Activated naive CD8-positive, alpha-beta T cell treated with anti-CD3 and anti-CD28 coated beads, Interleukin-2, amount 10 ng/mL, durations not matched to agents 7 days and 5 days (primary cell): ENCODE measurements around the gene NWD2. TPM values are rescaled to one million over a fixed set of nuclear protein-coding genes. Genes with fewer than 3 reads are reported as not detected.

Experiments used
- ATAC-seq: fragments of 150-1000 bp; cut with Tn5 transposase; one replicate; pipeline ENCODE4 v1.10.0; 2021; ENCODE audit warnings: low read depth, moderate library complexity
- POLR2A ChIA-PET: fragments of 350-600 bp; sonication (Branson Sonifier 250); formaldehyde crosslinking; loops from one replicate; lab custom pipeline; 2021; ENCODE audit warnings: antibody characterized with exemption; lab: Charles Lee
- DNase-seq: peaks from one replicate; pipeline ENCODE4 v3.0.0; 2021
- H3K27ac Mint-ChIP-seq: one replicate; pipeline ENCODE4 v1.8.0; 2022; ENCODE audit warnings: mild to moderate bottlenecking, mixed read lengths
- H3K27me3 Mint-ChIP-seq: one replicate; pipeline ENCODE4 v1.8.0; 2022; ENCODE audit warnings: mild to moderate bottlenecking, moderate library complexity, mixed read lengths
- H3K36me3 Mint-ChIP-seq: one replicate; pipeline ENCODE4 v1.8.0; 2021; ENCODE audit warnings: mild to moderate bottlenecking, mixed read lengths
- H3K4me1 Mint-ChIP-seq: one replicate; pipeline ENCODE4 v1.8.0; 2021; ENCODE audit warnings: mixed read lengths
- H3K4me3 Mint-ChIP-seq: one replicate; pipeline ENCODE4 v1.8.0; 2022; ENCODE audit warnings: mild to moderate bottlenecking, moderate library complexity, mixed read lengths
- H3K9me3 Mint-ChIP-seq: one replicate; pipeline ENCODE4 v1.8.0; 2021; ENCODE audit warnings: mixed read lengths
- total RNA-seq, 2 experiments: library from RNA; stranded (reverse); gene quantifications; one replicate each; pipeline ENCODE4 v1.2.3, GENCODE V29; 2021

NWD2 gene
- total RNA-seq, 2 experiments from 2014 or later, result not detected

DNA sequence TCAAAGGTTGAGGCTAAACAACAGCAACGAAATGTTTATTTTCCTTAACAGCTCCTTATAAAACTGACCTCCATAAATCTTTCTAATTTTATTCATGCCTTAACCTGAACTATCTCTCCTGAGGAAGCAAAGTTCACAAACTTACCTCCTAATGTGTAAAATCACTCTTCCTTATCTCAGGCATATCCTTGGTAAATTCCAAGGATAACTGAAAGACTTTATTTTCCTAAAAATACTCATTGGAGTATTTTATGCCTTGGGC, 197.4 kb downstream of the NWD2 start:
- Mint-ChIP-seq H3K4me1 (no peaks in the 10 kb centered on the region), H3K27ac (no peak overlapping the region), H3K27me3 (peaks cover 6% of the 10 kb centered on the region), H3K36me3 (no peaks in the 10 kb centered on the region), H3K9me3 (no peaks in the 10 kb centered on the region), H3K4me3 (no peak overlapping the region)
- ATAC-seq, result no peak
- POLR2A ChIA-PET, result no interaction called here
- DNase-seq, result no peak

DNA sequence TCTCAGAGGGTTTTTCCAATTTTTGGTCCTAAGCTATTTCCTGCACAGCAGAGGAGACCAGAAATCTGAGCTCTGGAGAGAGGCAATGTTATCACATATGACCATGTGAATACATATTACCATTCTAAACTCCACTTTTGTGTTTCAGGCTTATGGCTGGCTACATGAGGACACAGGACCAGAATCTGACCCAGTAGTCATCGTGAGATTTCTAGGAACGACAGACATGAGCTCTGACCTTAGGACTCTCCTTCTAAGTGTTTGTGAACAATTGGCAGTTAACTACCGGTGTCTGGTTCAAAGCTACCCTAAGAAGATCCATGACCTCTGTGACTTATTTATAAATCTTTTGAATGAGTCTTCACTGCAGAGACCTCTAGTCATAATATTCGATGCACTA, 198.6 kb downstream of the NWD2 start:
- H3K4me1 Mint-ChIP-seq, result no peaks in the 10 kb centered on the region

DNA sequence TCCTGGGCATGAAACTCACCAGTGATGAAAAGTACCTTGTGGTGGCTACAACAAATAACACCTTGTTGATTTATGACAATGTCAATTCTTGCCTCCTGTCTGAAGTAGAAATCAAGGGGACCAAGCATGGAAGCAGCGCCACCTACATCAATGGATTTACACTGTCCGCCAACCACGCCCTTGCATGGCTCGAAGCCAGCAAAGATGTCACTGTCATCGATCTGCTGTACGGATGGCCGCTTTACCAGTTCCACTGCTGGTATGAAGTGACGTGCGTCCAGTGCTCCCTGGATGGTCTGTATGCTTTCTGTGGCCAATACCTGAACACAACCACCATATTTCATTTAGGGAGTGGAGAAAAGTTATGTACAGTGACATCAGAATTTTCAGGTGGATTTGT, 200.5 kb downstream of the NWD2 start:
- no peaks in the 10 kb centered on the region for H3K4me1 Mint-ChIP-seq
- H3K27ac Mint-ChIP-seq, result no peak overlapping the region
- no peak for DNase-seq
- H3K36me3 Mint-ChIP-seq, result no peaks in the 10 kb centered on the region
- H3K27me3 Mint-ChIP-seq, result peaks cover 15% of the 10 kb centered on the region
- POLR2A ChIA-PET, result no interaction called here
- H3K4me3 Mint-ChIP-seq, result no peak overlapping the region
- H3K9me3 Mint-ChIP-seq, result no peaks in the 10 kb centered on the region
- no peak for ATAC-seq

More for the DNA sequence above, 198.6 kb downstream of the NWD2 start:
- Mint-ChIP-seq H3K4me3 (no peak overlapping the region), H3K36me3 (no peaks in the 10 kb centered on the region), H3K9me3 (no peaks in the 10 kb centered on the region), H3K27me3 (peaks cover 8% of the 10 kb centered on the region), H3K27ac (no peak overlapping the region)
- DNase-seq (no peak), ATAC-seq (no peak)
- POLR2A ChIA-PET, result no interaction called here

DNA sequence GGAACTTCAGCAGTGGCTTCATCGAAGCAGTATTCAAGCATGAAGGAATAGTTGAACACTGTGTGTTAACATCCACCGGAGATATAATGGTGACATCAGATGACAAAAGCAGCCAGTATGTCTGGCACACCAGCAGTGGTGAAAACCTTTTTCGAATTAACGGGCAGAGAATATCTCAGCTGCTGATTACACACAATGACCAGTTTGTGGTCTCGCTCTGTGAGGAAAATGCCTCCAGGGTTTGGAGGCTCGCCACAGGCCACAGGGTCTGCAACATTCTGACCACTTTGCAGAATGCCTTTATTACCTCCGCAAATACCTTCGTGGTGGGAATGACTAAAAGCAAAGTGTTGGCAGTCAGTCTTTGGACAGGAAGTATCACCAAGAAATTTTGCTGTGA, 201.5 kb downstream of the NWD2 start:
- no peaks in the 10 kb centered on the region for H3K36me3 Mint-ChIP-seq
- H3K4me1 Mint-ChIP-seq, result no peaks in the 10 kb centered on the region
- no peaks in the 10 kb centered on the region for H3K9me3 Mint-ChIP-seq
- no peak overlapping the region for H3K27ac Mint-ChIP-seq
- POLR2A ChIA-PET, result no interaction called here
- H3K4me3 Mint-ChIP-seq, result no peak overlapping the region
- peaks cover 20% of the 10 kb centered on the region for H3K27me3 Mint-ChIP-seq
- ATAC-seq, result no peak
- no peak for DNase-seq

DNA sequence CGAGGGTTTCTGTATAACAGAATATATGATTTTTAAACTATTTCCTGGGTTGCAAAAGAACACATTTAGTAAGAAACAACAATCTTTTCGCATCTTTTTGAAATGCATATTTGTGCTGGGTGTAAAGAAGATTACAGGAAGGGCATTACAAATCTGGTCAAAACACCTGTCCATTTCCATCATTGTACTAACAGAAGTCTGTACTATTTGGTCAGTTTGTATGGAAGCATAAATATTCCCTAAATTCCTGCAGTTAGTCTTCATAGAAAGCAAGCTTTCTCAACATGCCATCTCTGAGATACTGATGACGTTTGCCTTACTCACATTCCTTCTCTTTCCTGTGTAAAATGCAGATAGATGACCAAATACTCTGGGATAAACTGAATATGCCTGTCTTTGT, 203.3 kb downstream of the NWD2 start:
- no peak overlapping the region for H3K27ac Mint-ChIP-seq
- POLR2A ChIA-PET, result no interaction called here
- ATAC-seq, result no peak
- H3K4me3 Mint-ChIP-seq, result no peak overlapping the region
- peaks cover 3% of the 10 kb centered on the region for H3K4me1 Mint-ChIP-seq
- no peaks in the 10 kb centered on the region for H3K36me3 Mint-ChIP-seq
- no peaks in the 10 kb centered on the region for H3K9me3 Mint-ChIP-seq
- peaks cover 25% of the 10 kb centered on the region for H3K27me3 Mint-ChIP-seq
- no peak for DNase-seq

DNA sequence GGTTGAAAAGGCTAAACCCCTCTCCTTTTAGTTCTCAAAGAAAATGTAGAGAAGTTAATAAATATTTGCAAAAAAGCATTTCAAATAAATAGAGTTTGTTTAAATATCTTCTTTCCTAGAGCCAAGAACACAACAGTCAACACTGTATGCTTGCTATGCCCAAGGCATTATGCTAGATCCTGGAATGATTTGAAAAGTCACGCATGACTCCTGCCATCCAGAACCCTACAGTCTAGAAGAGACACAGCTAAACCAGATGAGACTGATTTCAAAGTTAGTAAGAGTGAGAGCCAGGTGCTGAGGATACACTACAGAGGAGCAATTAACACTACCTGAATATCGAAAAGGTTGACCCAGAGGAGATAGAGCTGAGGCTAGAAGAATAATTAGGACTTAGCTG, 205.8 kb downstream of the NWD2 start:
- Mint-ChIP-seq H3K36me3 (peaks cover 3% of the 10 kb centered on the region), H3K27ac (no peak overlapping the region), H3K9me3 (no peaks in the 10 kb centered on the region), H3K27me3 (peaks cover 45% of the 10 kb centered on the region), H3K4me1 (peaks cover 7% of the 10 kb centered on the region), H3K4me3 (no peak overlapping the region)
- POLR2A ChIA-PET, result interaction anchor here (0.7 kb wide), 1 partner anchor 636 kb away, joined by 3 read pairs; no protein-coding TSS in a partner anchor
- DNase-seq (no peak), ATAC-seq (no peak)

DNA sequence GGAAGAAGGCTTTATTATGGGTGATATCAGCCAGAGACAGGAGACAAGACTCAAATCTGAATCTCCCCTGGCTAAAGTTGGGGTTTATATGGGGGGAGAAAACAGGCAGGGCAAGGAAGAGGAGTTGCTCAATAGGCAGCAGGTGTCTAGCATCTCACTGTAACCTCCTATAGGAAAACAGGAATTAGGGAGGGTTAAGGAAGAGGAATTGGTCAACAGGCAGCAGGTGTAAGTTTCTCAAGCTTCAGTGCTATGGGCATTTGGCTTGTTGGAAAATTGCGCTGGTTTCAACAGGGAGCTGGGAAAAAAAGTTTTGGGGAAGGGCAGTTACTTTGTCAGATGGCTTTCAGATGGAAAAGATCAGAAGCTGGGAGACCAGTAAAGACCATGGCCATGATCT, 206.4 kb downstream of the NWD2 start:
- H3K27me3 Mint-ChIP-seq, result peaks cover 51% of the 10 kb centered on the region
- POLR2A ChIA-PET, result interaction anchor here (0.6 kb wide), 1 partner anchor 764 kb away, joined by 4 read pairs; no protein-coding TSS in a partner anchor

DNA sequence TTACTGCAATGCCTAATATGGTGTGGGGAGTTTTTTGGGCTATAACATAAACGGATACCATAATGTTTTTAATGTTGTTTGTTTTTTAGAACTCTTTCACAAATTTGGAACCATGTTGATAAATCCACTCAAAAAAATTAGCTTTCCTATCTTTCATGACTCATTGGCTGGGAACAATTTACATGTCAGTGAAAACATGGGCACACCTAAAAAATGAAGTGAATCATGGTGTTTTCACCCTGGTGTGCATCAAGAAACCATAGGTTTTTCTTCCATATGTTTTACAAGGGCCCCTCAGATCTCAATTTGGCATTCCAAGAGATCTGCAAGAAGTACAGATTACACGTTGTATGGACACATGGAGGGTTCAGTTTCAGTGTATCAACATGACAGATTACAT, 207.1 kb downstream of the NWD2 start:
- Mint-ChIP-seq H3K27ac (no peak overlapping the region), H3K4me3 (no peak overlapping the region), H3K27me3 (peaks cover 58% of the 10 kb centered on the region), H3K36me3 (peaks cover 3% of the 10 kb centered on the region), H3K9me3 (no peaks in the 10 kb centered on the region), H3K4me1 (peaks cover 7% of the 10 kb centered on the region)
- DNase-seq, result no peak
- POLR2A ChIA-PET, result no interaction called here
- ATAC-seq, result no peak

More for the DNA sequence above, 206.4 kb downstream of the NWD2 start:
- DNase-seq (no peak), ATAC-seq (no peak)
- peaks cover 7% of the 10 kb centered on the region for H3K4me1 Mint-ChIP-seq
- H3K9me3 Mint-ChIP-seq, result no peaks in the 10 kb centered on the region
- H3K27ac Mint-ChIP-seq, result no peak overlapping the region
- H3K36me3 Mint-ChIP-seq, result peaks cover 3% of the 10 kb centered on the region
- H3K4me3 Mint-ChIP-seq, result no peak overlapping the region

DNA sequence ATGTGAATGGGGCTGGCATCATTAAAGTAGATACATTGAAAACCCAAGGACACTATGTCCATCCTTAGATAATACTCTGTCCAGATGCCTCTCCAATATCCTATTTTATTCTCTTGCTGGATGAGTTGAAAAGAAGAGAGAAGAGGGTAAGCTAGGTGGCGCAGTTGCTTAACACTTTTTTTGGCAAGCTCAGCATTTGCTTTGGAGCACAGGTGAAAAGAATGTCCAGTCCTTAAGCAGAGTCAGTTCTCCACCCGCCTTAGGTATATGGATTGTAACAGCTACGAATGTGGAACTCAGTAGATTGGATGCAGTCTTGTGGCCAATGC, 208.4 kb downstream of the NWD2 start:
- Mint-ChIP-seq H3K27me3 (peaks cover 58% of the 10 kb centered on the region), H3K27ac (no peak overlapping the region), H3K4me1 (peaks cover 7% of the 10 kb centered on the region), H3K4me3 (peak overlapping the region; percentile 67), H3K36me3 (peaks cover 3% of the 10 kb centered on the region), H3K9me3 (no peaks in the 10 kb centered on the region)
- POLR2A ChIA-PET, result no interaction called here
- DNase-seq, result peak; percentile 26
- peak; percentile 55 for ATAC-seq

DNA sequence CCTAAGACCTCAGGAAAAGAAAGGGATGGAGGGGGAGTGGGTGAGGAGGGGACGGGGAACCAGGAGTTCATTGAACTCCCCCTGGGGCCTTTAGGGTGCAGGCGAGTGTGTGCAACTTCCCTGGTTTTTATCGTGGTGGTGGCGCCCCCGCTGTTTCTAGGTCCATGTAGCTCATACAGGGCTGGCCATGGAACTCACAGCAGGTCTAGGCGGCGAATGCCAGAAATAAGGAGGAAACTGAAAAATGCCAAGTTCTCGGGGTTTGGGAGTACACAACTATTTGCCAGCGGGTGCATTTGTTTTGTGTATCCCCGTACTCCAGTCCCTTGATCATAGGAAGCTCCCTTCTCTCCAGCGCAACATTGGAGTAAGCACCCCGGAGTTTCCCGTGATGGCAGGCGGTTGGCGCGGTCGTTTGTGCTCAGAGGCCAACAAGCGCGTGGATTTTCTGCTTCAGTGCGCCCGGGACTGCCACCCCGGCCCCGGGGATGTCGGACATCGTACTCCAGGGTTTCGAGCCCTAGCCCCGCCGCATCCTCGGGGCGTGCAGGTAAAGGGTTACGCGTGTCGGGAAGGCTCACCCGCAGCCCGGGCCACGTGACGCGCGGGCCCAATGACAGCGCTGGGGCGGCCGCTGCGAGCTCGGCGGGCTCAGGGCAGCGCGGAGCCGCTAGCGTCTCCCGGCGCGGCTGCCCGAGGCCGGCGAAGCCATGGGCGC, 208.9 kb downstream of the NWD2 start:
- Mint-ChIP-seq H3K27ac (no peak overlapping the region), H3K27me3 (peaks cover 55% of the 10 kb centered on the region)
- POLR2A ChIA-PET, result no interaction called here

DNA sequence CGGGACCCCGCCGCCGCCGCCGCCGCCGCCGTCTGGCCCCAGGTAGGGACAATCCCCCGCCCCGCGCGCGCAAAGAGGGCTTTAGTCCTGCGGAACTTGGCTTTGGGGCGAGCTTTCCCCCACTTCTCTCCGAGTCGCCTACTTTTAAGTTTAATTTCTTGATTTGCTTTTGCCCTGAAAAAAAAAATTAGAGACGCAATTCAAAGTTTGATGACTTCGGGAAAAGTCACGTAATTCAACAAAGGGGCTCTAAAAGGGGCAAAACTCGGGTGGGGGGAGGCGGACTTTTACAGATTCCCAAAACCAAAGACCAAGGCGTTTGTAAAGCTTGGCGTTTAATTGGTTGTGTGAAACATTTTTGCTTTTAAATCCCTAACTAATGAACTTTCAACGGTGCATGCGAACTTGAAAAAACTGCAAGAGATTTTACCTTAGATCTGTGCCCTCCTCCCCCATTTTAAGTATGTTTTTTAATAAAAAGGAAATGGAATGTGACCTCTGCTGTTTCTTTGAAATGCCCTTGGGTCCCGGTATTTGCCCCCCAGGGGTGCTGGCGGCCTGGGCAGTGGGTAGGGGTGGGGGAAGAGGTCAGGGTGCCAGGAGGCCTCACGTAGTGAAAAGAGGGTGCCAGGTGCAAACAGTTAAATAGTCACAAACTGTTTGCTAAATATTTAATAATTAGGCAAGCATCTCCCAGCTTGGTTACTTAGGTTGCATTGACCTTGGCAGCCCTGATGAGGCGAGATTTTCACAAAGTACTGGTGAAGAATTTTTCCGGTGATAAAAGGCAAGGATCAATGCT, 209.7 kb downstream of the NWD2 start:
- peaks cover 52% of the 10 kb centered on the region for H3K27me3 Mint-ChIP-seq
- no peak overlapping the region for H3K27ac Mint-ChIP-seq
- H3K4me3 Mint-ChIP-seq, result peak overlapping the region; percentile 48

More for the DNA sequence above, 208.9 kb downstream of the NWD2 start:
- Mint-ChIP-seq H3K36me3 (peaks cover 3% of the 10 kb centered on the region), H3K9me3 (no peaks in the 10 kb centered on the region), H3K4me1 (peaks cover 7% of the 10 kb centered on the region), H3K4me3 (peak overlapping the region; percentile 67)
- peak; percentile 71 for DNase-seq
- peak; percentile 92 for ATAC-seq

DNA sequence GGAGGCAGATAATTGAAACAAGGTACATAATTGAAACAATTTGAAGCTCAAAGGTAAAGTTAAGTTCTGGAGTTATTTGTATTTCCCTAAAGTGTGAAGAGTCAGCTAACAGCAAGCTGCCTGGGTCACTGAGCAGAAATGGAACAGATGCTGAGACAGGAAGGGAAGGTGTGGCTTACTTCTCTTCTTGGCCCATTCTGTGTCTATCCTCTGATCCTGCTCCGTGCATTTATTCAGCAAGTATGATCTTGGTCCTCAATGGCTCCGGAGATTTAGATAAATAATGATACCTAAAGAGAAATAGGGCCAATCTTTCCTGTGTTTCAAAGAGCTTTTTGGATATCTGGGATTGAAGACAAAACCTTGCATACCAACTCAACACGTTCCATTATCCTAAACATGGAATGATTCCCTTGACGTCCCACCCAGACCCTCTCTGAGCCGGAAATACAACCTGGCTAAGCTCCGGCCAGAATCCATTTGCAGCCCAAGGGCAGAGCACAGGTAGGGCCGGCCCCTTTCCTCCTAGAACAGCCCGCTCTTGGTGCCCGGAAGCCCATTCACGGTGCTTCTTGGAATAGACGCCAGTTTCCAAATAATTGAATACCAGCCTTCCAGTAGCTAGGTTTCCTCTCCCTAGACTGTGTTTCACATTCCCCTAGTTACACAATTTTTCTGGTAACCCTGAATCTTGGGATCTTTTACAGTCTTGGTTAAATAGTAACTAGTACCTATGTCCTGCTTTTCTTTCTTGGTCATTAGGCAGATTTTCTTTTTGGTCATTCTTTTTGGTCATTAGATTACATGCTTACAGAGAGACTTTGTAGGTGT, 211.0 kb downstream of the NWD2 start:
- POLR2A ChIA-PET, result no interaction called here
- Mint-ChIP-seq H3K4me1 (peaks cover 7% of the 10 kb centered on the region), H3K36me3 (peaks cover 3% of the 10 kb centered on the region), H3K4me3 (no peak overlapping the region), H3K27me3 (peaks cover 48% of the 10 kb centered on the region), H3K9me3 (no peaks in the 10 kb centered on the region), H3K27ac (no peak overlapping the region)
- no peak for DNase-seq
- ATAC-seq, result no peak

More for the DNA sequence above, 209.7 kb downstream of the NWD2 start:
- Mint-ChIP-seq H3K9me3 (no peaks in the 10 kb centered on the region), H3K36me3 (peaks cover 3% of the 10 kb centered on the region), H3K4me1 (peaks cover 7% of the 10 kb centered on the region)
- ATAC-seq, result no peak
- DNase-seq, result no peak
- POLR2A ChIA-PET, result no interaction called here

DNA sequence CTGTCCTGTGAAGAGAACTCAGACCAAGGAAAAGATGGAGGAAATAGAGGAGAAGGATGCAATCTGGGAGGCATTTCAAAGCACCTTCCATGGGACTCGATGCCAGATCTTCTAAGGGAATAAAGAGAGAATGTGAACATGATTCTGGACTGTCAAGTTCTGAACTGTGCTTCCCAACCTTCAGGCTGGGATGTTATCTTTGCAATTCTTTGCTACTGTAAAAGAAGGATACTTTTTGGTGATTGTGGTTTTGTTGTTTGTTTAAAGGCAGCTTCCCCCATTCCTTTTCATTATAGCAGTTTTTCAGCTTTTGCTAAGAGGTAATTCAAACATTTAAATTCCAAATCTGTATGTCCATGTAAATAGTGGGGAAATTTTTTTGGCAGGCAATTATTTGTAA, 217.3 kb downstream of the NWD2 start:
- H3K9me3 Mint-ChIP-seq, result no peaks in the 10 kb centered on the region
- no peaks in the 10 kb centered on the region for H3K36me3 Mint-ChIP-seq

More for the DNA sequence above, 217.3 kb downstream of the NWD2 start:
- ATAC-seq (no peak), DNase-seq (no peak)
- POLR2A ChIA-PET, result no interaction called here
- H3K4me3 Mint-ChIP-seq, result no peak overlapping the region
- peaks cover 10% of the 10 kb centered on the region for H3K27me3 Mint-ChIP-seq
- no peaks in the 10 kb centered on the region for H3K4me1 Mint-ChIP-seq
- H3K27ac Mint-ChIP-seq, result no peak overlapping the region
